Measurements from ENCODE around the gene IKBKG. TPM values are rescaled to one million over a fixed set of nuclear protein-coding genes. Genes with fewer than 3 reads are reported as not detected.

IKBKG gene
- polyA plus RNA-seq, 1 of the 3 experiments (the other 2 are of a cell fraction): 36.4 TPM

GRCh38 chrX:154529206-154529612 is 18.2 kb upstream of the IKBKG start:
- CTCF ChIA-PET: no interaction called here
- Histone ChIP-seq H2AFZ (ENCODE audit: low read depth) (no peak overlapping the region), H3K36me3 (replicated peaks in 1 of 2; ENCODE audit: control insufficient read depth in 1 of 2, insufficient read depth in 2 of 2, low read length in 1 of 2) (peaks cover 0 to 16% of the 10 kb centered on the region in 2 experiments), H3F3A (replicated peaks; ENCODE audit: insufficient read depth) (peaks cover 4% of the 10 kb centered on the region), H3K9me2 (no peaks in the 10 kb centered on the region), H3K4me1 (ENCODE audit: control insufficient read depth in 1 of 2, insufficient read depth in 2 of 2, low read depth in 1 of 2, low read length in 1 of 2) (peaks cover 3 to 4% of the 10 kb centered on the region in 2 experiments; a peak in 2 of 4 replicates), H3K4me3 (ENCODE audit: low read depth in 2 of 2, low read length in 1 of 2) (no peak overlapping the region), H3K27me3 (ENCODE audit: insufficient read depth) (peaks cover 7% of the 10 kb centered on the region; the same call in 1 of the 2 replicates), H3K79me2 (ENCODE audit: insufficient read depth) (no peaks in the 10 kb centered on the region), H3K27ac (ENCODE audit: low read depth in 2 of 2, low read length in 1 of 2) (no peak overlapping the region), H3K9me3 (no peaks in the 10 kb centered on the region), H4K20me1 (ENCODE audit: insufficient read depth) (no peaks in the 10 kb centered on the region), H3K4me2 (no peak overlapping the region), H3K9ac (no peak overlapping the region)
- WGBS (ENCODE audit: low lambda C conversion rate): 36% methylated on average over 6 of the region's 6 CpGs
- no peak for DNase-seq
- TF ChIP-seq JUND (IDR thresholded peaks at IDR 0.05): no peak
- TF ChIP-seq TAF1 (IDR thresholded peaks at IDR 0.05; ENCODE audit: borderline replicate concordance, low read depth, low read length): no peak
- POLR2A ChIA-PET: no interaction called here

GRCh38 chrX:154530286-154530685 is 17.1 kb upstream of the IKBKG start:
- Histone ChIP-seq H4K20me1 (ENCODE audit: insufficient read depth) (no peaks in the 10 kb centered on the region), H3K4me1 (ENCODE audit: control insufficient read depth in 1 of 2, insufficient read depth in 2 of 2, low read depth in 1 of 2, low read length in 1 of 2) (peaks cover 4 to 7% of the 10 kb centered on the region in 2 experiments; a peak in 2 of 4 replicates), H3K4me2 (no peak overlapping the region), H3K9me3 (no peaks in the 10 kb centered on the region), H3K4me3 (ENCODE audit: low read depth in 2 of 2, low read length in 1 of 2) (no peak overlapping the region), H3F3A (replicated peaks; ENCODE audit: insufficient read depth) (peaks cover 4% of the 10 kb centered on the region), H3K36me3 (replicated peaks in 1 of 2; ENCODE audit: control insufficient read depth in 1 of 2, insufficient read depth in 2 of 2, low read length in 1 of 2) (peaks cover 0 to 20% of the 10 kb centered on the region in 2 experiments), H3K27ac (ENCODE audit: low read depth in 2 of 2, low read length in 1 of 2) (no peak overlapping the region), H3K27me3 (ENCODE audit: insufficient read depth) (peaks cover 7% of the 10 kb centered on the region; the same call in 1 of the 2 replicates), H3K79me2 (ENCODE audit: insufficient read depth) (no peaks in the 10 kb centered on the region), H3K9me2 (no peaks in the 10 kb centered on the region), H3K9ac (no peak overlapping the region), H2AFZ (ENCODE audit: low read depth) (no peak overlapping the region)
- ChIA-PET POLR2A (no interaction called here), CTCF (interaction anchor here (1.3 kb wide), 1 partner anchor 131 kb away, joined by 3 read pairs; no protein-coding TSS in a partner anchor)
- 59% methylated on average over 11 of the region's 11 CpGs for WGBS (ENCODE audit: low lambda C conversion rate)
- TF ChIP-seq ELF1 (IDR thresholded peaks at IDR 0.05): no peak
- no peak for TF ChIP-seq PBX3 (IDR thresholded peaks at IDR 0.05)
- no peak for TF ChIP-seq USF2 (IDR thresholded peaks at IDR 0.05; ENCODE audit: borderline replicate concordance, low read depth, low read length)
- TF ChIP-seq TCF12 (IDR thresholded peaks at IDR 0.05): no peak
- no peak for TF ChIP-seq JUND (IDR thresholded peaks at IDR 0.05)
- no peak for TF ChIP-seq REST (IDR thresholded peaks at IDR 0.05; ENCODE audit: low read depth, low read length)
- TF ChIP-seq RFX5 (IDR thresholded peaks at IDR 0.05; ENCODE audit: low read length): no peak
- no peak for TF ChIP-seq FOSL2 (IDR thresholded peaks at IDR 0.05; ENCODE audit: borderline replicate concordance, low read depth)
- no peak for TF ChIP-seq GATA2 (CRISPR knock-in tag; IDR thresholded peaks at IDR 0.05)
- TF ChIP-seq RCOR1 (IDR thresholded peaks at IDR 0.05; ENCODE audit: low read length): no peak
- TF ChIP-seq EP300 (IDR thresholded peaks at IDR 0.05; ENCODE audit: borderline replicate concordance in 1 of 2, low read depth in 1 of 2, low read length in 1 of 2): no peak
- TF ChIP-seq FOXJ3 (CRISPR knock-in tag; IDR thresholded peaks at IDR 0.05): no peak
- no peak for DNase-seq

Measured in SK-N-SH (cell line).